IMR-90 (cell line): Measurements from ENCODE around the gene FAM8A1. TPM values are rescaled to one million over a fixed set of nuclear protein-coding genes. Genes with fewer than 3 reads are reported as not detected.
A peak's percentile ranks its signal among the peaks of the same experiment; 100 is the strongest.

Source experiments
- ATAC-seq: fragments of 200-7000 bp; cut with Tn5 transposase; 2 replicates; pipeline ENCODE4 v1.9.1; 2020; ENCODE audit warnings: low read depth, mild to moderate bottlenecking, moderate library complexity
- BruUV-seq: library from RNA; stranded (reverse); fragments of 400-500 nt; replicated peaks from 2 replicates; lab custom pipeline; 2021; lab: Mats Ljungman, UMichigan
- CTCF ChIA-PET: fragments of 300-600 bp; formaldehyde crosslinking; extraction: SDS; loops from one replicate; lab custom pipeline; 2021; ENCODE audit warnings: antibody characterized with exemption; lab: Yijun Ruan, JAX
- POLR2A ChIA-PET: fragments of 300-600 bp; sonication (Branson Sonifier 250); formaldehyde crosslinking; loops from one replicate; lab custom pipeline; 2022; ENCODE audit warnings: antibody characterized with exemption; ENCODE audit not compliant: unreplicated experiment; lab: Charles Lee
- DNase-seq: peaks from one replicate; pipeline ENCODE4 v3.0.0; 2013
- H2AFZ ChIP-seq: replicated peaks from 2 replicates; pipeline ENCODE3; 2013; ENCODE audit warnings: low read length, mild to moderate bottlenecking; ENCODE audit not compliant: poor library complexity
- H2AK5ac ChIP-seq: 2 replicates; pipeline ENCODE4 v1.6.1; 2013; ENCODE audit warnings: low read depth, low read length, inconsistent platforms
- H2AK9ac ChIP-seq: replicated peaks from 2 replicates; pipeline ENCODE3; 2013; ENCODE audit warnings: mild to moderate bottlenecking, low read depth, low read length, moderate library complexity; ENCODE audit not compliant: poor library complexity
- H2BK120ac ChIP-seq: 2 replicates; pipeline ENCODE4 v1.6.1; 2013; ENCODE audit warnings: low read depth, low read length, inconsistent platforms
- H2BK15ac ChIP-seq: 3 replicates; pipeline ENCODE4 v1.6.1; 2013; ENCODE audit warnings: low read depth, low read length, inconsistent platforms
- H2BK20ac ChIP-seq: 2 replicates; pipeline ENCODE4 v1.6.1; 2013; ENCODE audit warnings: low read depth, mild to moderate bottlenecking, inconsistent platforms, low read length, moderate library complexity
- H2BK5ac ChIP-seq: 2 replicates; pipeline ENCODE4 v1.6.1; 2013; ENCODE audit warnings: mild to moderate bottlenecking, low read depth, low read length, inconsistent platforms; ENCODE audit not compliant: poor library complexity, severe bottlenecking
- H3K14ac ChIP-seq: replicated peaks from 2 replicates; pipeline ENCODE4 v1.6.1; 2013; ENCODE audit warnings: low read depth, low read length, inconsistent platforms
- H3K18ac ChIP-seq: 2 replicates; pipeline ENCODE4 v1.6.1; 2013; ENCODE audit warnings: low read depth, low read length, control low read depth
- H3K23ac ChIP-seq: 2 replicates; pipeline ENCODE4 v1.6.1; 2013; ENCODE audit warnings: low read depth, low read length, inconsistent platforms
- H3K27ac ChIP-seq: 2 replicates; pipeline ENCODE4 v1.5.1; 2013; ENCODE audit warnings: mild to moderate bottlenecking, control low read depth, low read length; ENCODE audit not compliant: insufficient read depth
- H3K27me3 ChIP-seq: 2 replicates; pipeline ENCODE4 v1.6.1; 2013; ENCODE audit warnings: low read length; ENCODE audit not compliant: control insufficient read depth, insufficient read depth
- H3K36me3 ChIP-seq: 2 replicates; pipeline ENCODE4 v1.6.1; 2013; ENCODE audit warnings: low read length, mixed read lengths; ENCODE audit not compliant: control insufficient read depth, insufficient read depth
- H3K4ac ChIP-seq: 2 replicates; pipeline ENCODE4 v1.6.1; 2013; ENCODE audit warnings: low read depth, low read length, inconsistent platforms
- H3K4me1 ChIP-seq: 2 replicates; pipeline ENCODE4 v1.6.1; 2013; ENCODE audit warnings: low read length, mixed read lengths; ENCODE audit not compliant: control insufficient read depth, insufficient read depth
- H3K4me2 ChIP-seq: 2 replicates; pipeline ENCODE4 v1.6.1; 2013; ENCODE audit warnings: low read depth, mild to moderate bottlenecking, control low read depth, low read length, moderate library complexity
- H3K4me3 ChIP-seq: 2 replicates; pipeline ENCODE4 v1.5.1; 2013; ENCODE audit warnings: low read depth, mild to moderate bottlenecking, control low read depth, low read length, moderate library complexity; ENCODE audit not compliant: insufficient read depth
- H3K56ac ChIP-seq: 2 replicates; pipeline ENCODE4 v1.6.1; 2013; ENCODE audit warnings: low read length, inconsistent platforms; ENCODE audit not compliant: insufficient read depth; ENCODE audit errors: extremely low read depth
- H3K79me1 ChIP-seq, 2 experiments: 2 replicates each; pipeline ENCODE4 v1.6.1; 2013; ENCODE audit warnings: low read length in 2 of 2, inconsistent platforms in 1 of 2, low read depth in 1 of 2
- H3K9ac ChIP-seq: 2 replicates; pipeline ENCODE4 v1.6.1; 2013; ENCODE audit warnings: low read depth, low read length, control low read depth
- H3K9me1 ChIP-seq: 2 replicates; pipeline ENCODE4 v1.6.1; 2013; ENCODE audit warnings: low read length, inconsistent platforms; ENCODE audit not compliant: insufficient read depth
- H3K9me3 ChIP-seq: 2 replicates; pipeline ENCODE4 v1.6.1; 2013; ENCODE audit warnings: low read length; ENCODE audit not compliant: control insufficient read depth, insufficient read depth
- H4K20me1 ChIP-seq: 2 replicates; pipeline ENCODE4 v1.6.1; 2013; ENCODE audit warnings: low read length, inconsistent platforms; ENCODE audit not compliant: insufficient read depth
- H4K5ac ChIP-seq: 2 replicates; pipeline ENCODE4 v1.6.1; 2013; ENCODE audit warnings: mild to moderate bottlenecking, low read depth, low read length, control low read depth
- H4K8ac ChIP-seq, 2 experiments: 2 replicates each; pipeline ENCODE4 v1.6.1; 2013; ENCODE audit warnings: low read depth in 2 of 2, low read length in 2 of 2, control low read depth in 1 of 2, inconsistent platforms in 1 of 2
- H4K91ac ChIP-seq: 2 replicates; pipeline ENCODE4 v1.6.1; 2013; ENCODE audit warnings: low read depth, low read length, inconsistent platforms; ENCODE audit not compliant: insufficient read depth
- CEBPB ChIP-seq: IDR thresholded peaks from 2 replicates; pipeline ENCODE4 v1.6.1; 2012; ENCODE audit warnings: low read depth, low read length, improper control_type of control experiment
- CTCF ChIP-seq: conservative IDR thresholded peaks from 2 replicates; pipeline ENCODE4 v1.5.1; 2012; ENCODE audit warnings: mild to moderate bottlenecking, low read depth, low read length, improper control_type of control experiment
- WGBS, 2 experiments: methylation state at CpG; one replicate each; pipeline versions ENCODE4 v1.1.5 to v1.1.7; 2013; ENCODE audit warnings: missing lambda C conversion rate in 2 of 2; ENCODE audit not compliant: insufficient read length in 1 of 2; ENCODE audit errors: extremely low coverage in 2 of 2; 5-methylcytosine and 5-hydroxymethylcytosine counted together
- dilution Hi-C: fragments of 300-500 bp; cut with HindIII; formaldehyde crosslinking; loops from one replicate; pipeline ENCODE4 v1.14.3; 2018; ENCODE audit warnings: low sequenced_read_pairs; ENCODE audit not compliant: unreplicated experiment
- in situ Hi-C: fragments of 300-500 bp; cut with MboI; formaldehyde crosslinking; loops from 3 replicates; pipeline ENCODE4 v1.14.3; 2019; ENCODE audit warnings: low sequenced_read_pairs, inconsistent platforms, mixed read lengths
- intact Hi-C: fragments of 100-400 bp; cut with micrococcal nuclease; formaldehyde crosslinking; loops from 2 replicates; pipeline ENCODE4 v1.10.0; 2022
- polyA plus RNA-seq, 3 experiments: library from polyadenylated mRNA; depleted of rRNA; stranded (reverse); fragments of >200 nt; gene quantifications; 2 replicates each; pipeline ENCODE4 v1.2.3, GENCODE V29; 2012; ENCODE audit warnings: low replicate concordance in 1 of 3
- total RNA-seq: library from RNA; depleted of rRNA; stranded (reverse); fragments of >200 nt; gene quantifications from 2 replicates; pipeline ENCODE4 v1.2.3, GENCODE V29; 2012

FAM8A1 gene
- total and polyA plus RNA-seq, 2 of the 4 experiments (the other 2 are of a cell fraction): 8.1 to 8.2 TPM

GRCh38 chr6:17640477-17640917 is 40.4 kb downstream of the FAM8A1 start:
- H3K4ac ChIP-seq: no peak overlapping the region
- in situ Hi-C loops: no loop called here
- TF ChIP-seq CTCF (no peak), CEBPB (peak; percentile 61; the same call in 1 of the 2 replicates)
- no peak overlapping the region for H2AFZ ChIP-seq
- no peak overlapping the region for H3K4me3 ChIP-seq
- H4K5ac ChIP-seq: no peak overlapping the region
- H3K36me3 ChIP-seq: peaks cover 35% of the 10 kb centered on the region
- DNase-seq: peak; percentile 35
- no peak overlapping the region for H4K8ac ChIP-seq
- ChIA-PET POLR2A (no interaction called here), CTCF (no interaction called here)
- no peak overlapping the region for H3K14ac ChIP-seq
- 0 out of 2 replicates have a peak, but pooled peaks cover 2% of the 10 kb centered on the region for H3K4me1 ChIP-seq
- no peak overlapping the region for H3K4me2 ChIP-seq
- H3K79me1 ChIP-seq: peaks cover 14 to 49% of the 10 kb centered on the region in 2 experiments
- dilution Hi-C loops: no loop called here
- intact Hi-C loops: loop anchor here (10.0 kb wide), 1 partner anchor 134 kb away; no protein-coding TSS in a partner anchor
- H3K18ac ChIP-seq: no peak overlapping the region
- H3K56ac ChIP-seq: no peak overlapping the region
- H3K9me3 ChIP-seq: no peaks in the 10 kb centered on the region
- no peak overlapping the region for H3K9ac ChIP-seq
- H2BK20ac ChIP-seq: no peak overlapping the region
- no peak overlapping the region for H2BK120ac ChIP-seq
- no TSS peak for BruUV-seq
- no peak overlapping the region for H2BK5ac ChIP-seq
- H3K27ac ChIP-seq: no peak overlapping the region
- no peak for ATAC-seq
- no peak overlapping the region for H2BK15ac ChIP-seq
- no peaks in the 10 kb centered on the region for H3K27me3 ChIP-seq
- WGBS, 2 experiments: no CpG with 5 or more reads among the region's 3 CpGs
- no peak overlapping the region for H2AK5ac ChIP-seq
- 0 out of 2 replicates have a peak, but pooled peaks cover 5% of the 10 kb centered on the region for H3K9me1 ChIP-seq
- no peak overlapping the region for H2AK9ac ChIP-seq
- no peak overlapping the region for H3K23ac ChIP-seq
- peaks cover 4% of the 10 kb centered on the region; the same call in 1 of the 2 replicates for H4K20me1 ChIP-seq
- no peak overlapping the region for H4K91ac ChIP-seq
